ENCODE measurements around the gene PAPPA. TPM values are rescaled to one million over a fixed set of nuclear protein-coding genes. Genes with fewer than 3 reads are reported as not detected.

Gene PAPPA
- total and polyA plus RNA-seq, 9 of the 15 experiments (the other 6 are each of a cell fraction or from before 2014, with no cell fraction given) = 0.06 to 0.18 (median 0.11) TPM

GRCh38 chr9:116394894-116395698 lies 241.5 kb downstream of the PAPPA start (continued):
- TF ChIP-seq ZNF589 (CRISPR knock-in tag; IDR thresholded peaks at IDR 0.05; ENCODE audit: low read depth) (peak; percentile 89), ZNF695 (CRISPR knock-in tag; IDR thresholded peaks at IDR 0.05) (no peak), PPARD (CRISPR knock-in tag; IDR thresholded peaks at IDR 0.05) (no peak), ATF3 (IDR thresholded peaks at IDR 0.05) (peak; percentile 99), ATF3 (CRISPR knock-in tag; conservative IDR thresholded peaks at IDR 0.05) (no peak), POLR2A (conservative IDR thresholded peaks at IDR 0.05) (no peak), CHD4 (IDR thresholded peaks at IDR 0.05; ENCODE audit: insufficient read depth, insufficient replicate concordance, low read depth, low read length, poor library complexity, severe bottlenecking) (no peak), CREB5 (CRISPR knock-in tag; IDR thresholded peaks at IDR 0.05) (no peak; the same call in none of the 2 replicates), ARID3B (CRISPR knock-in tag; IDR thresholded peaks at IDR 0.05; ENCODE audit: borderline replicate concordance) (no peak), RCOR1 (IDR thresholded peaks at IDR 0.05; ENCODE audit: borderline replicate concordance in 1 of 2, low read depth in 2 of 2, low read length in 2 of 2) (peak in 1 of 2 experiments; percentile 94; a peak in 2 of 4 replicates), TEAD4 (IDR thresholded peaks at IDR 0.05; ENCODE audit: low read length) (peak; percentile 75), TEAD4 (CRISPR knock-in tag; IDR thresholded peaks at IDR 0.05; ENCODE audit: borderline replicate concordance) (no peak), CREBBP (IDR thresholded peaks at IDR 0.05; ENCODE audit: low read depth, low read length) (no peak), TCF15 (CRISPR knock-in tag; IDR thresholded peaks at IDR 0.05) (peak; percentile 82; the same call in 1 of the 2 replicates), CREM (IDR thresholded peaks at IDR 0.05; ENCODE audit: low read depth) (no peak; the same call in 1 of the 2 replicates), TSC22D4 (tag; IDR thresholded peaks at IDR 0.05) (no peak), POLR2AphosphoS5 (IDR thresholded peaks at IDR 0.05; ENCODE audit: control insufficient read depth, insufficient read depth, low read depth, low read length) (no peak), ZNF165 (CRISPR knock-in tag; IDR thresholded peaks at IDR 0.05; ENCODE audit: borderline replicate concordance) (no peak), NCOR1 (IDR thresholded peaks at IDR 0.05) (peak; percentile 54; the same call in 1 of the 2 replicates), ZNF696 (CRISPR knock-in tag; conservative IDR thresholded peaks at IDR 0.05) (no peak), TAF1 (IDR thresholded peaks at IDR 0.05; ENCODE audit: control insufficient read depth, extremely low read depth, insufficient read depth, low read length, severe bottlenecking) (no peak), BCOR (IDR thresholded peaks at IDR 0.05) (peak; percentile 43; the same call in 1 of the 2 replicates), MXI1 (IDR thresholded peaks at IDR 0.05; ENCODE audit: low read depth, low read length) (no peak), CBX8 (IDR thresholded peaks at IDR 0.05; ENCODE audit: borderline replicate concordance, extremely low read depth, low read depth, low read length, poor library complexity, severe bottlenecking) (no peak)
